Gastrocnemius medialis (tissue), 4 donors: ENCODE results near the gene TRIM74.
"Not testable (repeated sequence)": the region's sequence is repeated elsewhere in the genome, so short reads cannot be mapped to it uniquely, and the experiment has no call there.

ENCODE experiments used
- POLR2A ChIP-seq, 2 donors: fragments of 450-650 bp; IDR thresholded peaks; one replicate each; pipeline ENCODE4 v1.6.1; 2017; ENCODE audit warnings: antibody characterized with exemption in 2 of 2, mild to moderate bottlenecking in 2 of 2, moderate library complexity in 2 of 2
- TF ChIP-seq, protein P1 (sequence below), 5 experiments: fragments of 450-650 bp in 3 of 5; fragments of 200-600 bp in 2 of 5; sonication (generic) in 2 of 5; IDR thresholded peaks in 4 of 5; conservative IDR thresholded peaks in 1 of 5; 1 replicate in 4 of 5; 2 replicates in 1 of 5; pipeline ENCODE4 v1.5.1; 2016 to 2019; ENCODE audit warnings: antibody characterized with exemption in 5 of 5, mild to moderate bottlenecking in 3 of 5, moderate library complexity in 3 of 5

DNA sequence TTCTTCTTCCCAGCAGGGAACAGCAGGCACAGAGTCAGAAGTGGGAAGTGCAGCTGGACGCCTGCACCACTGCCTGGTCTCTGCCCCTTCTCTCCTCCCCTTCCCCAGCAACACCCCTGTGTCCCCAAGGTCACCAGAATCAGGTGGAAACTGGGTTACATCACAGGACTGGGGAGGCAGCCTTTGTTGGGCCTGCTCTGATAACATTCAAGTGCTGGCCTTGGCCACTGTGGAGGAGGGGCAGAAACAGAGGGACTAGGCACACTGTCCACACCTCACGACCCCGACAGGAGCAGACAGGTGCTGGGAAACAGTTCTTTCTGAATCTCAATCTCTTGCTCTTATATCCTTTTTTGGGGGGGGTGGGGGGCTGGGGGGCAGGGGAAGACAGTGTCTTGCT, 2.4 kb downstream of the TRIM74 start:
- TF ChIP-seq, protein P1, sequence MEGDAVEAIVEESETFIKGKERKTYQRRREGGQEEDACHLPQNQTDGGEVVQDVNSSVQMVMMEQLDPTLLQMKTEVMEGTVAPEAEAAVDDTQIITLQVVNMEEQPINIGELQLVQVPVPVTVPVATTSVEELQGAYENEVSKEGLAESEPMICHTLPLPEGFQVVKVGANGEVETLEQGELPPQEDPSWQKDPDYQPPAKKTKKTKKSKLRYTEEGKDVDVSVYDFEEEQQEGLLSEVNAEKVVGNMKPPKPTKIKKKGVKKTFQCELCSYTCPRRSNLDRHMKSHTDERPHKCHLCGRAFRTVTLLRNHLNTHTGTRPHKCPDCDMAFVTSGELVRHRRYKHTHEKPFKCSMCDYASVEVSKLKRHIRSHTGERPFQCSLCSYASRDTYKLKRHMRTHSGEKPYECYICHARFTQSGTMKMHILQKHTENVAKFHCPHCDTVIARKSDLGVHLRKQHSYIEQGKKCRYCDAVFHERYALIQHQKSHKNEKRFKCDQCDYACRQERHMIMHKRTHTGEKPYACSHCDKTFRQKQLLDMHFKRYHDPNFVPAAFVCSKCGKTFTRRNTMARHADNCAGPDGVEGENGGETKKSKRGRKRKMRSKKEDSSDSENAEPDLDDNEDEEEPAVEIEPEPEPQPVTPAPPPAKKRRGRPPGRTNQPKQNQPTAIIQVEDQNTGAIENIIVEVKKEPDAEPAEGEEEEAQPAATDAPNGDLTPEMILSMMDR (IDR thresholded peaks at IDR 0.05 in 4 of 5, conservative IDR thresholded peaks at IDR 0.05 in 1 of 5): not testable (repeated sequence)
- TF ChIP-seq POLR2A (IDR thresholded peaks at IDR 0.05): not testable (repeated sequence)
